ENCODE measurements around the gene PTPN9.
"Not testable (repeated sequence)": the region's sequence is repeated elsewhere in the genome, so short reads cannot be mapped to it uniquely, and the experiment has no call there.

Gene PTPN9

GRCh38 chr15:75565062-75565970 is 13.8 kb downstream of the PTPN9 start:
- no peak for TF ChIP-seq CTCF (IDR thresholded peaks at IDR 0.05; ENCODE audit: low read depth, low read length, missing control alignments)
- in situ Hi-C loops (cut with HindIII; ENCODE audit: low sequenced_read_pairs) = no loop called here
- no peak overlapping the region for H3K4me3 ChIP-seq (ENCODE audit: low read depth, low read length)
- DNase-seq (ENCODE audit: low read depth) = no peak

GRCh38 chr15:75561888-75562287 is 17.2 kb downstream of the PTPN9 start:
- no peak overlapping the region for H3K4me3 ChIP-seq (ENCODE audit: low read depth, low read length)
- no peak for DNase-seq (ENCODE audit: low read depth)
- in situ Hi-C loops (cut with HindIII; ENCODE audit: low sequenced_read_pairs) = no loop called here
- TF ChIP-seq CTCF (IDR thresholded peaks at IDR 0.05; ENCODE audit: low read depth, low read length, missing control alignments) = no peak

GRCh38 chr15:75559360-75559759 is 19.8 kb downstream of the PTPN9 start:
- DNase-seq (ENCODE audit: low read depth); in situ Hi-C loops (cut with HindIII; ENCODE audit: low sequenced_read_pairs); H3K4me3 ChIP-seq (ENCODE audit: low read depth, low read length): not testable (repeated sequence)

- DNase-seq (ENCODE audit: low read depth); H3K4me3 ChIP-seq (ENCODE audit: low read depth, low read length); in situ Hi-C loops (cut with HindIII; ENCODE audit: low sequenced_read_pairs): not testable (repeated sequence)
These were observed 20.2 kb downstream of the PTPN9 start for GRCh38 chr15:75558955-75559354.

- no peak for TF ChIP-seq CTCF (IDR thresholded peaks at IDR 0.05; ENCODE audit: low read depth, low read length, missing control alignments)
- in situ Hi-C loops (cut with HindIII; ENCODE audit: low sequenced_read_pairs) = no loop called here
- no peak for DNase-seq (ENCODE audit: low read depth)
- H3K4me3 ChIP-seq (ENCODE audit: low read depth, low read length) = no peak overlapping the region
These were observed 24.4 kb downstream of the PTPN9 start for GRCh38 chr15:75554717-75555116.

GRCh38 chr15:75553659-75554058 is 25.5 kb downstream of the PTPN9 start:
- DNase-seq (ENCODE audit: low read depth) = no peak
- no peak for TF ChIP-seq CTCF (IDR thresholded peaks at IDR 0.05; ENCODE audit: low read depth, low read length, missing control alignments)
- no peak overlapping the region for H3K4me3 ChIP-seq (ENCODE audit: low read depth, low read length)
- in situ Hi-C loops (cut with HindIII; ENCODE audit: low sequenced_read_pairs) = no loop called here

GRCh38 chr15:75551091-75551490 is 28.0 kb downstream of the PTPN9 start:
- no peak for DNase-seq (ENCODE audit: low read depth)
- in situ Hi-C loops (cut with HindIII; ENCODE audit: low sequenced_read_pairs) = no loop called here
- no peak for TF ChIP-seq CTCF (IDR thresholded peaks at IDR 0.05; ENCODE audit: low read depth, low read length, missing control alignments)
- no peak overlapping the region for H3K4me3 ChIP-seq (ENCODE audit: low read depth, low read length)
